ENCODE measurements around the gene TTC7B.
"Not testable (repeated sequence)": the region's sequence is repeated elsewhere in the genome, so short reads cannot be mapped to it uniquely, and the experiment has no call there.

TTC7B gene

GRCh38 chr14:90829677-90830076 lies 13.4 kb upstream of the TTC7B start:
- no peak for DNase-seq

GRCh38 chr14:90828642-90829487 lies 12.6 kb upstream of the TTC7B start:
- DNase-seq, result no peak

GRCh38 chr14:90827919-90828610 lies 11.8 kb upstream of the TTC7B start:
- DNase-seq, result peak; percentile 93

GRCh38 chr14:90823542-90823941 lies 7.3 kb upstream of the TTC7B start:
- DNase-seq, result not testable (repeated sequence)

- DNase-seq, result no peak
These were observed 4.7 kb upstream of the TTC7B start for GRCh38 chr14:90820958-90821357.

- DNase-seq, result no peak
These were observed 3.6 kb upstream of the TTC7B start for GRCh38 chr14:90819734-90820393.

GRCh38 chr14:90818715-90819114 lies 2.5 kb upstream of the TTC7B start:
- no peak for DNase-seq

GRCh38 chr14:90816681-90817436 lies 629 bp upstream of the TTC7B start:
- DNase-seq, result no peak

GRCh38 chr14:90815572-90815821 lies 733 bp downstream of the TTC7B start:
- no peak for DNase-seq

- no peak for DNase-seq
These were observed 1.2 kb downstream of the TTC7B start for GRCh38 chr14:90814806-90815571.

GRCh38 chr14:90813442-90813841 lies 2.8 kb downstream of the TTC7B start:
- DNase-seq, result no peak

- DNase-seq, result no peak
These were observed 4.1 kb downstream of the TTC7B start for GRCh38 chr14:90812109-90812508.

- no peak for DNase-seq
These were observed 4.6 kb downstream of the TTC7B start for GRCh38 chr14:90811641-90812040.

- no peak for DNase-seq
These were observed 5.4 kb downstream of the TTC7B start for GRCh38 chr14:90810806-90811205.

GRCh38 chr14:90809530-90810312 lies 6.5 kb downstream of the TTC7B start:
- DNase-seq, result no peak

GRCh38 chr14:90808759-90809529 lies 7.3 kb downstream of the TTC7B start:
- DNase-seq, result no peak

GRCh38 chr14:90807060-90807459 lies 9.2 kb downstream of the TTC7B start:
- DNase-seq, result no peak

GRCh38 chr14:90805662-90806540 lies 10.3 kb downstream of the TTC7B start:
- no peak for DNase-seq

GRCh38 chr14:90805084-90805391 lies 11.2 kb downstream of the TTC7B start:
- no peak for DNase-seq
